ENCODE measurements around the gene DDX3X. TPM values are rescaled to one million over a fixed set of nuclear protein-coding genes. Genes with fewer than 3 reads are reported as not detected.

Gene DDX3X
- total RNA-seq, 1 donor from 2014 or later: 264 TPM

DNA sequence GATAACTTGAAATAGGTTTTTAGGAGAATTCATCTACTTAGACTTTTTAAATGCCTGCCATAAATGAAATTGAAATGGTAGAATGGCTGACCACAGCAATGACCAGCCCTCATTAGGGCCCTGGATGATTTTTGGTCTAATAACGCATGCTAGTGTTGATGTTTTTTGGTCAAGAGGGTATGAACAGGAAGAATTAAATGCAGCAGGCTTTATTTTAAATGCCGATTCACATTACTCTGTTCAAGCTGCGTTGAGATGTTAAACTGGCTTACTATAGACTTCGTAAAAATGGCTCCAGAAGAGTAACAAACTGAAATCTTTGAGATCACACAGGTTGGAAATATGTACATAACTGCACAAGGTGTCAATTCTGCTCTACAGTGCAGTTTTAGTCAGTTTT is 14.6 kb downstream of the DDX3X start:
- Histone ChIP-seq H3K36me3 (peaks cover 29% of the 10 kb centered on the region), H3K4me2 (no peak overlapping the region), H3F3A (ENCODE audit: low read depth) (peaks cover 81% of the 10 kb centered on the region), H4K20me1 (ENCODE audit: low read depth) (peaks cover 55% of the 10 kb centered on the region), H3K27me3 (no peaks in the 10 kb centered on the region), H3K9ac (no peak overlapping the region), H3K79me2 (ENCODE audit: low read depth) (peaks cover 26% of the 10 kb centered on the region), H3K4me1 (no peaks in the 10 kb centered on the region), H3K9me3 (ENCODE audit: low read depth) (no peaks in the 10 kb centered on the region), H2AFZ (replicated peaks) (no peak overlapping the region), H3K4me3 (no peak overlapping the region), H3K27ac (no peak overlapping the region)
- Mint-ChIP-seq H3K36me3 (peaks cover 13% of the 10 kb centered on the region), H3K4me1 (no peaks in the 10 kb centered on the region), H3K9me3 (peaks cover under 1% of the 10 kb centered on the region), H3K27me3 (ENCODE audit: insufficient read depth, low read depth) (peaks cover 2% of the 10 kb centered on the region), H3K27ac (no peak overlapping the region), H3K4me3 (no peak overlapping the region)
- DNase-seq (ENCODE audit: low spot score): no peak
- TF ChIP-seq CTCF (IDR thresholded peaks at IDR 0.05) (no peak), EZH2 (IDR thresholded peaks at IDR 0.05) (no peak)

DNA sequence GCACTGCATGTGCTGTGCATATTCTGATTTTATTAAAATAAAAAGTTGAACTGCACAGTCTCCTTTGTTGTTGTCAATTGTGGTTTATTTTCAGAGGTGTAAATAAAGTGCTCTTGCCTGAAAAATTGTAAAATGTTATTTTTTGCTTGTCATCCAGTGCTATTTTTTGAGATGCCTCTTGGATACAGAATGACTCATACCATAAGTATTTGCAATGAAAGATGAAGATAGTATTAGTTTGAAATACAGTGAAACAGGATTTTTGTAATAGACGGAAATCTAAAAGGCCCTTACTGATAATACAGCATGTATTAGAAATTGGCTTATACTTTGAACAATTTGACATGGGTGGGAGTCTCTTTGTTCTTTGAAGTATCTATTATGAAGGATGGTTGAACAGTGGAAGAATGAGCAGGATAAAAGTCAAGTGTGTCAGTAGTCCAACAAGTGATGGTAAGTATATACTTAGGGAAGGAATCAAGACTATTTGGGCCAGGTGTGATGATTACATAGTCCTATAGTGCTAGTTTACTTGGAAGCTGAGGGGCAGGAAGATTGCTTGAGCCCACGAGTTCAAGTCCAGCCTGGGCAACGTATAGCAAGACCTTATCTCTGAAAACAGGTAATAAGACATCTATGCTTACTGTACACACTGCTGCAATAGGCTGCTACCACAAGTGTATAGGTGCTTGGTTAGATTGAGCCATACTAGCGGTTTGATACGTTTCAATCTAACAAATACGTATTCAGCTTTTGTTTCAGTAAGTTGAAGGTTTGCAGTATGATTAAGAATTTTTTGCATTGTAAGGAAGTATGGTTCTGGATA is 16.4 kb downstream of the DDX3X start:
- Histone ChIP-seq H3K36me3 (peaks cover 15% of the 10 kb centered on the region), H3K4me3 (no peak overlapping the region), H2AFZ (replicated peaks) (no peak overlapping the region), H3K27ac (peak overlapping the region; percentile 45), H3K9ac (no peak overlapping the region), H3K79me2 (ENCODE audit: low read depth) (peaks cover 13% of the 10 kb centered on the region), H3F3A (ENCODE audit: low read depth) (peaks cover 66% of the 10 kb centered on the region), H3K9me3 (ENCODE audit: low read depth) (no peaks in the 10 kb centered on the region), H4K20me1 (ENCODE audit: low read depth) (peaks cover 44% of the 10 kb centered on the region), H3K4me2 (no peak overlapping the region), H3K27me3 (no peaks in the 10 kb centered on the region), H3K4me1 (no peaks in the 10 kb centered on the region)
- H3K4me3 Mint-ChIP-seq: no peak overlapping the region
- DNase-seq (ENCODE audit: low spot score): no peak
- no peaks in the 10 kb centered on the region for H3K4me1 Mint-ChIP-seq
- H3K36me3 Mint-ChIP-seq: peaks cover 9% of the 10 kb centered on the region
- no peak overlapping the region for H3K27ac Mint-ChIP-seq
- H3K9me3 Mint-ChIP-seq: peaks cover 3% of the 10 kb centered on the region
- TF ChIP-seq EZH2 (IDR thresholded peaks at IDR 0.05) (no peak), EZH2phosphoT487 (IDR thresholded peaks at IDR 0.05) (no peak), CTCF (IDR thresholded peaks at IDR 0.05) (no peak)
- peaks cover 3% of the 10 kb centered on the region for H3K27me3 Mint-ChIP-seq (ENCODE audit: insufficient read depth, low read depth)

DNA sequence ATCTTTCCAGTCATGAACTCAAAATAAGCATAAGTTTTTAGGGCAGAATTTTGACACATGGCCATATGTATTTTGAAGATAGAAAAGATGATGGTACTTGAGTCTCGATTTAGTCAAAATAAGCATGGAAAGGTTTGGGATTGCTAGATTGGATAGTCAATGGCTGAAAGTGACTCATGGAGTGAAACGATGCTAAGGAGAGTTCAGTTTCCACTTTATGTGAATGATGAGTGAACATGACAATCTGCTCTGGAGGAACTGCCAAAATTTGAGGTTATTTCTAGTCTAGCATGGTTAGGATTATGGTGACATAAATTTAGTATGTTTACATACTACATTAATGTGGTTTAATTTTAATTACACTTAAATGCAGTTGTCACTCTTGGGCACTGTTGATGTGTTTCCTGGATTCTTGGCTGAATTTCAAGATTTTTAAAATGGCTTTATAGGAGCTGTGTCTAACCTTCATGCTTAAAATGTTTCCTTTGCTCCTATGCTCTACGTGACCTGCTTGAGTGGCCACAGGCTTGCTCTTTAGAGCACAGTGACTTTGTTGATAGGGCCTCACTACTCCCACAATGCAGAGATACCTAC is 17.1 kb downstream of the DDX3X start:
- Histone ChIP-seq H3K4me3 (no peak overlapping the region), H4K20me1 (ENCODE audit: low read depth) (peaks cover 37% of the 10 kb centered on the region), H3K4me1 (no peaks in the 10 kb centered on the region), H3K27ac (peak overlapping the region; percentile 45), H2AFZ (replicated peaks) (no peak overlapping the region), H3K9me3 (ENCODE audit: low read depth) (no peaks in the 10 kb centered on the region), H3K27me3 (no peaks in the 10 kb centered on the region), H3K9ac (no peak overlapping the region), H3K36me3 (peaks cover 12% of the 10 kb centered on the region), H3F3A (ENCODE audit: low read depth) (peaks cover 59% of the 10 kb centered on the region), H3K79me2 (ENCODE audit: low read depth) (peaks cover 7% of the 10 kb centered on the region), H3K4me2 (no peak overlapping the region)
- Mint-ChIP-seq H3K36me3 (peaks cover 8% of the 10 kb centered on the region), H3K4me3 (no peak overlapping the region), H3K9me3 (peaks cover 5% of the 10 kb centered on the region), H3K4me1 (no peaks in the 10 kb centered on the region), H3K27ac (no peak overlapping the region), H3K27me3 (ENCODE audit: insufficient read depth, low read depth) (peaks cover 3% of the 10 kb centered on the region)
- no peak for TF ChIP-seq EZH2phosphoT487 (IDR thresholded peaks at IDR 0.05)
- no peak for TF ChIP-seq CTCF (IDR thresholded peaks at IDR 0.05)
- no peak for TF ChIP-seq EZH2 (IDR thresholded peaks at IDR 0.05)
- DNase-seq (ENCODE audit: low spot score): no peak

Data from neural progenitor cell (in vitro differentiated cells).